ENCODE results near the gene ATRN. TPM values are rescaled to one million over a fixed set of nuclear protein-coding genes. Genes with fewer than 3 reads are reported as not detected.
A peak's percentile ranks its signal among the peaks of the same experiment; 100 is the strongest.

The ATRN gene
- total and polyA plus RNA-seq, 4 experiments from 2014 or later: 4.0 to 12.5 (median 10.1) TPM

DNA sequence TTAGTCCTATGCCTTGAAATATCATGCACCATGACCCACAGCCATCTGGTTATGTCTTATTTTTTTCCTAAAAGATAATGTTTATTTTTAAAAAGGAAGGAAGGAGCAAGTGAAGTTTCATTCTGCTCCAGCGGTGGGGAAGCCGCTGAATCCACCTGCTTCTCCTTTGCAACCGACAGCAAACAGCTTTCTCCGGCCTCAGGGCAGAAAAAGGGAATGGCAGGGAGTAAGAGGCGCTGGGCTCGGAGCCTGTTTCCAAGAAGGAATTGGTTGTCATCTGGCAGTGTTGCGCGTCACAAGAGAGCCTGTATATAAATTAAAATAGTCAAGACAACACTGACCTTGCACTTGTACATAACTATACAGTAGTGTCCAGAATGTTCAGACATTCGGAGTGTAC lies 178.1 kb downstream of the ATRN start:
- Histone ChIP-seq H3K9me3 (ENCODE audit: control insufficient read depth in 1 of 2, low read length in 2 of 2) (no peaks in the 10 kb centered on the region), H3K4me3 (ENCODE audit: low read length in 2 of 2) (no peak overlapping the region), H3K36me3 (ENCODE audit: insufficient read depth, low read length) (no peaks in the 10 kb centered on the region), H3K4me1 (ENCODE audit: insufficient read depth, low read length) (no peaks in the 10 kb centered on the region), H3K27ac (ENCODE audit: low read depth, low read length) (no peak overlapping the region), H3K27me3 (ENCODE audit: insufficient read depth, low read length) (no peaks in the 10 kb centered on the region)
- Mint-ChIP-seq H3K9me3 (peaks cover 0 to 15% (median 5%) of the 10 kb centered on the region in 8 donors), H3K36me3 (peaks cover 40 to 49% of the 10 kb centered on the region in 2 donors), H3K4me3 (peak overlapping the region in 1 of 8 donors; percentile 21), H3K27ac (no peak overlapping the region), H3K27me3 (no peaks in the 10 kb centered on the region), H3K4me1 (peaks cover 2 to 13% (median 5%) of the 10 kb centered on the region in 4 donors)
- intact Hi-C loops (cut with micrococcal nuclease): no loop called here
- DNase-seq: no peak
- POLR2A ChIA-PET (ENCODE audit: partially characterized antibody): no interaction called here
- CTCF ChIA-PET (ENCODE audit: partially characterized antibody): no interaction called here

DNA sequence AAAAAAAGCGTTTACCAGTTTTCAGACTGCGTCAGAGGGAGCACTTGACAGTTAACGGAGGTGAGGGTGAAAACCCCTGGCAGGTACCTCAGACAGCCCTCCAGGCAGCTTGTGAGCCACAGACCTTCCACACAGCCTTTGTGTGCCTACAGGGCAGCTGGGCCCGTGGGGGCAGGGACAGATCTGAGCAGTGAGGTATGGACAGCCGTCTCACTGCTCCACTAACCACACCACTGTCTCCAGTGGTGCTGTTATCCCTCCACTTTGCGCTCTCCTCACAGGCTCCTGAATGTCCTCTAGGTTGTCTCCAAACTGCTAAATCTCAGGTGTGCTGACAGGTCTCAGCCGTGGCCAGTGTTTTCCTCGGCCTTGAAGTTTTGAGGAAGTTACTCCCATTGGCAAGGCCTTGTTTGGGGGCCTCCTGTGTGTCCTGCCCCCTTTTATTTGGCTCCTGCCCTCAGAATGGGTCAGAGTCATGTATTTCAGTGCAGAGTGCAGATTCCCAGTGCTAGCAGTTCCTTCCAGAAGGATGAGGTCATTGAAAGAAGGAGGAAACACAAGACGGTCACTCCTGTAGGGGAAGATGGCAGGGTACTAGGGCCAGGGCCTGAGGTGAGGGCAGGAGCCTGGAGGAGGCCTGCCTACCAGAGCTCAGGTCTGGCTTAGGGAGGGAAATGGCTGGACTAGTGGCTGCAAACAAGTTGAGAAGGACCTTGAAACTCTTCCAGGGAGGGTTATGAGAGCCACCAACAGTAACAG lies 180.6 kb downstream of the ATRN start:
- intact Hi-C loops (cut with micrococcal nuclease): no loop called here
- ChIA-PET CTCF (ENCODE audit: partially characterized antibody) (no interaction called here), POLR2A (ENCODE audit: partially characterized antibody) (no interaction called here)
- peaks cover 2 to 13% (median 4%) of the 10 kb centered on the region in 4 donors for H3K4me1 Mint-ChIP-seq
- H3K27me3 Mint-ChIP-seq: no peaks in the 10 kb centered on the region
- no peak for DNase-seq
- no peaks in the 10 kb centered on the region for H3K9me3 ChIP-seq (ENCODE audit: control insufficient read depth in 1 of 2, low read length in 2 of 2)
- no peaks in the 10 kb centered on the region for H3K4me1 ChIP-seq (ENCODE audit: insufficient read depth, low read length)
- peaks cover 24 to 33% of the 10 kb centered on the region in 2 donors for H3K36me3 Mint-ChIP-seq
- H3K4me3 ChIP-seq (ENCODE audit: low read length in 2 of 2): no peak overlapping the region
- H3K4me3 Mint-ChIP-seq: no peak overlapping the region
- no peaks in the 10 kb centered on the region for H3K36me3 ChIP-seq (ENCODE audit: insufficient read depth, low read length)
- no peak overlapping the region for H3K27ac ChIP-seq (ENCODE audit: low read depth, low read length)
- peak overlapping the region in 1 of 7 donors; percentile 9 for H3K27ac Mint-ChIP-seq
- peaks cover 2 to 16% (median 6%) of the 10 kb centered on the region in 8 donors for H3K9me3 Mint-ChIP-seq
- no peaks in the 10 kb centered on the region for H3K27me3 ChIP-seq (ENCODE audit: insufficient read depth, low read length)

DNA sequence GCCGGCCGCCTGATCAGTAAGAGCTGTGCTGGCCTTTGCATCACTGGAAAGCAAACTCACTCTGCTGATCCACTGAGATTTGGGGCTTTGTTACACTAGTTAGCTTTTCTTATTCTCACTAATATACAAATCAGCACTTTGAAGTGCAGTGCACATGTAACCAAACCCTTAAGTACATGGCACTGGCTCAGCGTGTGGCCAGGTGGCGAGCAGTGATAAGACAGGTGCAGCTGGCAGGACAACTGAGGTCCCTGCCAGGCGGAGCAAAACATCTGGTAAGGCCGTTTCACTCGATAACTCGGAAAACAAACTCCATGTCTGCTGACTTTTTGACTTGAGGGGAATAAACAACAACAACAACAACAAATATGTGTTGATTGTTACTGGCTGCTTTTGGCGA lies 181.4 kb downstream of the ATRN start:
- no peaks in the 10 kb centered on the region for H3K27me3 ChIP-seq (ENCODE audit: insufficient read depth, low read length)
- no peak overlapping the region for H3K4me3 ChIP-seq (ENCODE audit: low read length in 2 of 2)
- H3K4me1 ChIP-seq (ENCODE audit: insufficient read depth, low read length): no peaks in the 10 kb centered on the region
- no peaks in the 10 kb centered on the region for H3K27me3 Mint-ChIP-seq
- no peaks in the 10 kb centered on the region for H3K9me3 ChIP-seq (ENCODE audit: control insufficient read depth in 1 of 2, low read length in 2 of 2)
- ChIA-PET CTCF (ENCODE audit: partially characterized antibody) (no interaction called here), POLR2A (ENCODE audit: partially characterized antibody) (no interaction called here)
- no peak overlapping the region for H3K27ac ChIP-seq (ENCODE audit: low read depth, low read length)
- peaks cover 19 to 27% of the 10 kb centered on the region in 2 donors for H3K36me3 Mint-ChIP-seq
- peak overlapping the region in 1 of 8 donors; percentile 15 for H3K4me3 Mint-ChIP-seq
- H3K36me3 ChIP-seq (ENCODE audit: insufficient read depth, low read length): no peaks in the 10 kb centered on the region
- H3K4me1 Mint-ChIP-seq: peaks cover 2 to 13% (median 4%) of the 10 kb centered on the region in 4 donors
- peak overlapping the region in 1 of 7 donors; percentile 29 for H3K27ac Mint-ChIP-seq
- intact Hi-C loops (cut with micrococcal nuclease): no loop called here
- H3K9me3 Mint-ChIP-seq: peaks cover 2 to 16% (median 6%) of the 10 kb centered on the region in 8 donors
- DNase-seq: no peak

DNA sequence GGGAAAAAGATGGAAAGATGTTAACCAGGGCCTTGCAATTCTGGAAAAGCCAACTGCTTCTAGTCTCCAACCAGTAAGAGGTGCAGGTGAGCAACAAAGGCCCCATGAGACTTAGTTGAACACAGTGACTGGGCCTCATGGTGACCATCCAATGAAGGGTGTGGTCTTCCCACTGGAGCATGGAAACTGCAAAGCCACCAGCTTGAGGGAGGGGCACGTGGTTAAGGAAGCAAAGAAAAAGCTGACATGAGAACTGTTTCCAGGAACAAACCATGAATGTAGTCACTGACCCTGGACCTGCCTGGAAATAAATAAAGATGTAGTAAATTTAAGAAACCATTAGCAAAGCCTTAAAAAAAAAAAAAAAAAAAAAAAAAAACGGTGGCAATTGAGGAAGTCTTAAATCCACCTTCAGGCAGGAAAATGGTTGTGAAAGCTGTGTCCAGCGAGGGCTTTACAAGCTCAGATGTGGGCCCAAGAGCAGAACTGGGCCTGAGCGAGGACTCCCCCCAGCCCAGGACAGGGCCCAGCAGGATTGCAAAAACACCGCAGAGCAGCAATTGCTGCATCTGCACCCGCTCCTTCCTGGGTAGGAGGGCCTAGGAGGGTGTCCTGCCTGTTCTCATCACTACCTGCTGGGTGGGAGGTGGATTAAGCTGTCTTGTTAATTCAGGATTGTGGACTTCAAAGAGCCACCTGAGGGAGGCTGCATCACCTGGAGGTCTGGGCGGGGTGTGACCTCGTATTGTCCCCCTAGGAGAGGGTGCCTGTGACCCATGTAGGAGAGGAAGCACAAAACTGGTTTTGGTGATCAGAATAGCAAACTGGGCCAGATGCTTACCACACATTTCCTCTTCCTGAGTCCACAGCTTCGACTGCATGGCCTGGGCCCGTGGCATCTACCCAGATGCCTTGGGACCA lies 182.1 kb downstream of the ATRN start:
- ChIA-PET POLR2A (ENCODE audit: partially characterized antibody) (no interaction called here), CTCF (ENCODE audit: partially characterized antibody) (interaction anchor here (1.6 kb wide), 1 partner anchor 22 kb away, joined by 4 read pairs; no protein-coding TSS in a partner anchor)
- Mint-ChIP-seq H3K4me3 (peak overlapping the region in 2 of 8 donors; percentile 7 to 15), H3K27ac (peak overlapping the region in 2 of 7 donors; percentile 29 to 43), H3K4me1 (peaks cover 2 to 13% (median 4%) of the 10 kb centered on the region in 4 donors), H3K27me3 (peaks cover 0 to 2% of the 10 kb centered on the region in 2 donors), H3K36me3 (peaks cover 17 to 21% of the 10 kb centered on the region in 2 donors), H3K9me3 (peaks cover 2 to 16% (median 6%) of the 10 kb centered on the region in 8 donors)
- H3K4me3 ChIP-seq (ENCODE audit: low read length in 2 of 2): no peak overlapping the region
- no peaks in the 10 kb centered on the region for H3K27me3 ChIP-seq (ENCODE audit: insufficient read depth, low read length)
- H3K9me3 ChIP-seq (ENCODE audit: control insufficient read depth in 1 of 2, low read length in 2 of 2): no peaks in the 10 kb centered on the region
- DNase-seq: no peak
- H3K27ac ChIP-seq (ENCODE audit: low read depth, low read length): no peak overlapping the region
- no peaks in the 10 kb centered on the region for H3K36me3 ChIP-seq (ENCODE audit: insufficient read depth, low read length)
- intact Hi-C loops (cut with micrococcal nuclease): no loop called here
- no peaks in the 10 kb centered on the region for H3K4me1 ChIP-seq (ENCODE audit: insufficient read depth, low read length)

DNA sequence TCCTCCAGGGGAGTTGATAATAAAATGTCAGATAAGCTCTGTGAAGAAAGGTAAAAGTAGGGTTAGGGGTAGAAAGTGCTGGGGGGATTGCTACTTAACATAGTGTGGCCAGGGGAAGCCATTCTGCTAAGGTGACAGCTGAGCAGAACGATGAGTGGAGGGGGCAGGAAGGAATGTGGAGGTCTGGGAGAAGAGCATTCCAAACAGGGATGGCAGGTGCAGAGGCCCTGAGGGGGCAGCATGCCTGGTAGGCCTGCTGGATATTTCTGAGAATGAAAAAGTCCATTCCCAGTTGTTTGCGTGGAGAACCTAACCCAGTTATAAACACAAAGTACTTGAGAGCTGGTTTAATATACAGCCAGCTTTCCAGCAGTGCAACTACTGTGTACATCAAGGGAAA lies 183.1 kb downstream of the ATRN start:
- Histone ChIP-seq H3K4me3 (ENCODE audit: low read length in 2 of 2) (no peak overlapping the region), H3K27ac (ENCODE audit: low read depth, low read length) (no peak overlapping the region), H3K4me1 (ENCODE audit: insufficient read depth, low read length) (no peaks in the 10 kb centered on the region), H3K27me3 (ENCODE audit: insufficient read depth, low read length) (no peaks in the 10 kb centered on the region), H3K9me3 (ENCODE audit: control insufficient read depth in 1 of 2, low read length in 2 of 2) (no peaks in the 10 kb centered on the region), H3K36me3 (ENCODE audit: insufficient read depth, low read length) (no peaks in the 10 kb centered on the region)
- ChIA-PET POLR2A (ENCODE audit: partially characterized antibody) (no interaction called here), CTCF (ENCODE audit: partially characterized antibody) (interaction anchor here (1.6 kb wide), 1 partner anchor 23 kb away, joined by 4 read pairs; no protein-coding TSS in a partner anchor)
- Mint-ChIP-seq H3K4me3 (no peak overlapping the region), H3K9me3 (peaks cover 2 to 16% (median 6%) of the 10 kb centered on the region in 8 donors), H3K27ac (no peak overlapping the region), H3K27me3 (peaks cover 3 to 6% of the 10 kb centered on the region in 2 donors), H3K36me3 (peaks cover 9 to 14% of the 10 kb centered on the region in 2 donors), H3K4me1 (peaks cover 4 to 16% (median 7%) of the 10 kb centered on the region in 4 donors)
- intact Hi-C loops (cut with micrococcal nuclease): no loop called here
- DNase-seq: no peak

DNA sequence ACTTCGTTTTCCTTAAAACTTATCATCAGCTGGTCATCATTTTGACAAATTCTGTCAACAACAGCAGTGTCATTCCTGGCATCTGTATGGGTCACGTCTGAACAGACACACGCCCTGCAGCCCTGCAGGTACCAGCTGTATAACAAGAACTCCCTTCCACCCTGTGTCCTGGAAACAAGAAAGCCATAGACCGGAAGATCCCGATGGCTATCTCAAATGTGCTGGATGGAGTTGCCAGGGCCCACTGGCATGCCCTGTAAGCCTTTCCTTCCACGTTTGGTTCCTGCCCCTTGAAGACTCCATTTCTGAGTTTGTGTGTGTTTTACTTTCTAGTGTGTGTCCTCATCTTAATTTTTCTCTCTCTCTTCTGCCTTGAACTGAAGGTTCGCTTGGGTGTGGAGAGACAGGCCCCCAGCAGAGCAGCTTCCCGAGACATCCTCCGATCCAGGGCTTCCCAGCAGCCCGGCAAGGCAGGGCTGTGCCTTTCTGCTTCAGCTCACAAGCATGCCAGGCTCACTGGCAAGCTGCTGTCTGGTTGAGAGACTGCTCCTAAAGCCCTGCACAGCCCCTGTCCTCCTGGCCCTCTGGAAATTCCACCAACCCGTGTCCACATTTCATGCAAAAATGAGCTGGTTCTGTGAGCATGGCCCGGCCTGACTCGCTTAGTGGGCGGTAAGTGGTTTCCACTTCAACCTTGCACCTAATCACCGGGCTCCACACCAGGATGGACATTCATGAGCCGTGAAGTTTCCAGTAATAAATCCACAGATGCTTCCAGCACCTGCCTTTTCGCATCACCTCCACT lies 183.7 kb downstream of the ATRN start:
- H3K9me3 Mint-ChIP-seq: peaks cover 2 to 16% (median 6%) of the 10 kb centered on the region in 8 donors
- peak overlapping the region in 1 of 7 donors; percentile 16 for H3K27ac Mint-ChIP-seq
- Histone ChIP-seq H3K27me3 (ENCODE audit: insufficient read depth, low read length) (no peaks in the 10 kb centered on the region), H3K4me1 (ENCODE audit: insufficient read depth, low read length) (no peaks in the 10 kb centered on the region), H3K4me3 (ENCODE audit: low read length in 2 of 2) (no peak overlapping the region), H3K36me3 (ENCODE audit: insufficient read depth, low read length) (no peaks in the 10 kb centered on the region), H3K27ac (ENCODE audit: low read depth, low read length) (no peak overlapping the region), H3K9me3 (ENCODE audit: control insufficient read depth in 1 of 2, low read length in 2 of 2) (no peaks in the 10 kb centered on the region)
- H3K27me3 Mint-ChIP-seq: peaks cover 8 to 12% of the 10 kb centered on the region in 2 donors
- H3K4me3 Mint-ChIP-seq: no peak overlapping the region
- ChIA-PET CTCF (ENCODE audit: partially characterized antibody) (interaction anchor here (1.6 kb wide), 1 partner anchor 24 kb away, joined by 4 read pairs; no protein-coding TSS in a partner anchor), POLR2A (ENCODE audit: partially characterized antibody) (no interaction called here)
- DNase-seq: no peak
- peaks cover 5 to 14% of the 10 kb centered on the region in 2 donors for H3K36me3 Mint-ChIP-seq
- peaks cover 6 to 20% (median 11%) of the 10 kb centered on the region in 4 donors for H3K4me1 Mint-ChIP-seq
- intact Hi-C loops (cut with micrococcal nuclease): no loop called here

Measured in CD4-positive, alpha-beta memory T cell (primary cell).